H1 (cell line): ENCODE data around the gene GLP1R. TPM values are rescaled to one million over a fixed set of nuclear protein-coding genes. Genes with fewer than 3 reads are reported as not detected.

ENCODE experiments used
- ATF2 ChIP-seq: IDR thresholded peaks from 2 replicates; pipeline ENCODE4 v1.6.1; 2012; ENCODE audit warnings: low read length, inconsistent platforms
- HDAC6 ChIP-seq: IDR thresholded peaks from one replicate; pipeline ENCODE4 v1.7.1; 2012; ENCODE audit warnings: low read depth, mild to moderate bottlenecking, inconsistent platforms, low read length, moderate library complexity
- JUND ChIP-seq: IDR thresholded peaks from 2 replicates; pipeline ENCODE4 v1.6.1; 2011; ENCODE audit warnings: mild to moderate bottlenecking, improper control_type of control experiment, low read length
- KDM5A ChIP-seq: fragments of 200-600 bp; IDR thresholded peaks from 2 replicates; pipeline ENCODE4 v1.7.1; 2012; ENCODE audit warnings: mild to moderate bottlenecking, low read length, inconsistent platforms, mixed read lengths
- SP2 ChIP-seq: IDR thresholded peaks from 2 replicates; pipeline ENCODE4 v1.6.1; 2012; ENCODE audit warnings: mild to moderate bottlenecking, low read length, inconsistent platforms
- SP4 ChIP-seq: IDR thresholded peaks from 2 replicates; pipeline ENCODE4 v1.6.1; 2012; ENCODE audit warnings: low read length, inconsistent platforms
- TAF7 ChIP-seq: optimal IDR thresholded peaks from 2 replicates; pipeline ENCODE3; 2011; ENCODE audit warnings: low read depth, mild to moderate bottlenecking, inconsistent platforms, low read length, moderate library complexity, borderline replicate concordance
- polyA plus RNA-seq, 7 experiments: library from polyadenylated mRNA; depleted of rRNA in 3 of 7; stranded (reverse) in 5 of 7; unstranded in 2 of 7; fragments of >200 nt in 5 of 7; fragments of 200-250 nt in 2 of 7; gene quantifications; 1 replicate in 5 of 7; 2 replicates in 1 of 7; 4 replicates in 1 of 7; pipeline versions ENCODE4 v1.2.1 to v1.2.3, GENCODE V29; 2011 to 2013; ENCODE audit warnings: missing spikeins in 2 of 7, mixed read lengths in 2 of 7
- total RNA-seq: library from RNA; stranded (reverse); fragmentation: NEBNext Ultra II Directional; extraction: Animal tissue kit (Norgen Biotek cat#: 25700); gene quantifications from 2 replicates; pipeline ENCODE4 v1.2.1, GENCODE V29; 2021
- TF ChIP-seq, protein P1 (sequence below): fragments of 300-600 bp; sonication (generic); IDR thresholded peaks from 2 replicates; pipeline ENCODE4 v1.7.1; 2012; ENCODE audit warnings: low read length, moderate library complexity, mild to moderate bottlenecking, inconsistent platforms; ENCODE audit not compliant: insufficient replicate concordance

GLP1R gene
- total and polyA plus RNA-seq, 2 of the 8 experiments (the other 6 are each of a cell fraction or from before 2014, with no cell fraction given), result 2.6 to 2.7 TPM

DNA sequence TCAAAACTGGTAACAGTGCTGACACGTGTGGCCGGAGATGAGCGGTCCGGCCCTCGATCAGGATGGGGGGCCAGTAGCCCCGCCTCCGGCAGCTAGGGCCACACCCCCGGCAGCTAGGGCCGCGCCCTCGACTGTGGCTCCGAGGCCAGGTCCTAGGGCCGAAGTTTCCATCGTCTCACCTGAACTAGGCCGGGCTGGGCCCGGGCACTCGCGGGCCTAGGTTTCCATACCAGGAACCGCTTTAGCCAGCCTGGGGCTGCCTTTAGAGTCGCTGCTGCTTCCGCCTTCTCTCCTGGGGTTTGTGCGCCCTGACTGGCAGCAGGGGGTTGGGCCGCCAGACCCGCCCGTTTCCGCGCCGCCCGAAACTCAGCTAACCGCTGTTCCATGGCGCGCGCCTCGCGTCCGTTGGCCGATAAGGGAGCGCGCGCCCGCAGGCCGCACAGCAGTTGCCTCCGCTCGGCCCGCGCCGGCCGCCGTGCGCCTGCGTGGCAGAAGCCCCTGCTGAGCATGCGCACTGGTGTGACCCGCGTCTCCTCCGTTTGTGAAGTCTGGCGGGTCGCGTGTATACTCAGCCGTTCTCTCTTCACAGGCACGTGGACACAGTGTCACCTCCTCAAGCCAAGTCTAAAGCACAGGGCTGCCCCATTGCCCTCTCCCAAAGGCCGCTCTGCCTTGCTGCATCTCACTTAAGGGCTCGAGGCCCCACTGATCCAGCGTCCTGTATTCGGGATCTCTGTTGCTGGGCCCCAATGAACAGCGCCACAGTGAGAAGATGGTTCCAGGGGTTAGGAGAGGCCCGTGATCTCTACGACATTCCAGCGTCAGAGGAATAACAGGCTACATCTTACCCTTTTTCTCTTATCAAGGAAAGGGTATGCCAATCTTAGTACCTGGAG is 66.4 kb downstream of the GLP1R start, which contains the start of gene SAYSD1 (continued):
- TF ChIP-seq, protein P1, sequence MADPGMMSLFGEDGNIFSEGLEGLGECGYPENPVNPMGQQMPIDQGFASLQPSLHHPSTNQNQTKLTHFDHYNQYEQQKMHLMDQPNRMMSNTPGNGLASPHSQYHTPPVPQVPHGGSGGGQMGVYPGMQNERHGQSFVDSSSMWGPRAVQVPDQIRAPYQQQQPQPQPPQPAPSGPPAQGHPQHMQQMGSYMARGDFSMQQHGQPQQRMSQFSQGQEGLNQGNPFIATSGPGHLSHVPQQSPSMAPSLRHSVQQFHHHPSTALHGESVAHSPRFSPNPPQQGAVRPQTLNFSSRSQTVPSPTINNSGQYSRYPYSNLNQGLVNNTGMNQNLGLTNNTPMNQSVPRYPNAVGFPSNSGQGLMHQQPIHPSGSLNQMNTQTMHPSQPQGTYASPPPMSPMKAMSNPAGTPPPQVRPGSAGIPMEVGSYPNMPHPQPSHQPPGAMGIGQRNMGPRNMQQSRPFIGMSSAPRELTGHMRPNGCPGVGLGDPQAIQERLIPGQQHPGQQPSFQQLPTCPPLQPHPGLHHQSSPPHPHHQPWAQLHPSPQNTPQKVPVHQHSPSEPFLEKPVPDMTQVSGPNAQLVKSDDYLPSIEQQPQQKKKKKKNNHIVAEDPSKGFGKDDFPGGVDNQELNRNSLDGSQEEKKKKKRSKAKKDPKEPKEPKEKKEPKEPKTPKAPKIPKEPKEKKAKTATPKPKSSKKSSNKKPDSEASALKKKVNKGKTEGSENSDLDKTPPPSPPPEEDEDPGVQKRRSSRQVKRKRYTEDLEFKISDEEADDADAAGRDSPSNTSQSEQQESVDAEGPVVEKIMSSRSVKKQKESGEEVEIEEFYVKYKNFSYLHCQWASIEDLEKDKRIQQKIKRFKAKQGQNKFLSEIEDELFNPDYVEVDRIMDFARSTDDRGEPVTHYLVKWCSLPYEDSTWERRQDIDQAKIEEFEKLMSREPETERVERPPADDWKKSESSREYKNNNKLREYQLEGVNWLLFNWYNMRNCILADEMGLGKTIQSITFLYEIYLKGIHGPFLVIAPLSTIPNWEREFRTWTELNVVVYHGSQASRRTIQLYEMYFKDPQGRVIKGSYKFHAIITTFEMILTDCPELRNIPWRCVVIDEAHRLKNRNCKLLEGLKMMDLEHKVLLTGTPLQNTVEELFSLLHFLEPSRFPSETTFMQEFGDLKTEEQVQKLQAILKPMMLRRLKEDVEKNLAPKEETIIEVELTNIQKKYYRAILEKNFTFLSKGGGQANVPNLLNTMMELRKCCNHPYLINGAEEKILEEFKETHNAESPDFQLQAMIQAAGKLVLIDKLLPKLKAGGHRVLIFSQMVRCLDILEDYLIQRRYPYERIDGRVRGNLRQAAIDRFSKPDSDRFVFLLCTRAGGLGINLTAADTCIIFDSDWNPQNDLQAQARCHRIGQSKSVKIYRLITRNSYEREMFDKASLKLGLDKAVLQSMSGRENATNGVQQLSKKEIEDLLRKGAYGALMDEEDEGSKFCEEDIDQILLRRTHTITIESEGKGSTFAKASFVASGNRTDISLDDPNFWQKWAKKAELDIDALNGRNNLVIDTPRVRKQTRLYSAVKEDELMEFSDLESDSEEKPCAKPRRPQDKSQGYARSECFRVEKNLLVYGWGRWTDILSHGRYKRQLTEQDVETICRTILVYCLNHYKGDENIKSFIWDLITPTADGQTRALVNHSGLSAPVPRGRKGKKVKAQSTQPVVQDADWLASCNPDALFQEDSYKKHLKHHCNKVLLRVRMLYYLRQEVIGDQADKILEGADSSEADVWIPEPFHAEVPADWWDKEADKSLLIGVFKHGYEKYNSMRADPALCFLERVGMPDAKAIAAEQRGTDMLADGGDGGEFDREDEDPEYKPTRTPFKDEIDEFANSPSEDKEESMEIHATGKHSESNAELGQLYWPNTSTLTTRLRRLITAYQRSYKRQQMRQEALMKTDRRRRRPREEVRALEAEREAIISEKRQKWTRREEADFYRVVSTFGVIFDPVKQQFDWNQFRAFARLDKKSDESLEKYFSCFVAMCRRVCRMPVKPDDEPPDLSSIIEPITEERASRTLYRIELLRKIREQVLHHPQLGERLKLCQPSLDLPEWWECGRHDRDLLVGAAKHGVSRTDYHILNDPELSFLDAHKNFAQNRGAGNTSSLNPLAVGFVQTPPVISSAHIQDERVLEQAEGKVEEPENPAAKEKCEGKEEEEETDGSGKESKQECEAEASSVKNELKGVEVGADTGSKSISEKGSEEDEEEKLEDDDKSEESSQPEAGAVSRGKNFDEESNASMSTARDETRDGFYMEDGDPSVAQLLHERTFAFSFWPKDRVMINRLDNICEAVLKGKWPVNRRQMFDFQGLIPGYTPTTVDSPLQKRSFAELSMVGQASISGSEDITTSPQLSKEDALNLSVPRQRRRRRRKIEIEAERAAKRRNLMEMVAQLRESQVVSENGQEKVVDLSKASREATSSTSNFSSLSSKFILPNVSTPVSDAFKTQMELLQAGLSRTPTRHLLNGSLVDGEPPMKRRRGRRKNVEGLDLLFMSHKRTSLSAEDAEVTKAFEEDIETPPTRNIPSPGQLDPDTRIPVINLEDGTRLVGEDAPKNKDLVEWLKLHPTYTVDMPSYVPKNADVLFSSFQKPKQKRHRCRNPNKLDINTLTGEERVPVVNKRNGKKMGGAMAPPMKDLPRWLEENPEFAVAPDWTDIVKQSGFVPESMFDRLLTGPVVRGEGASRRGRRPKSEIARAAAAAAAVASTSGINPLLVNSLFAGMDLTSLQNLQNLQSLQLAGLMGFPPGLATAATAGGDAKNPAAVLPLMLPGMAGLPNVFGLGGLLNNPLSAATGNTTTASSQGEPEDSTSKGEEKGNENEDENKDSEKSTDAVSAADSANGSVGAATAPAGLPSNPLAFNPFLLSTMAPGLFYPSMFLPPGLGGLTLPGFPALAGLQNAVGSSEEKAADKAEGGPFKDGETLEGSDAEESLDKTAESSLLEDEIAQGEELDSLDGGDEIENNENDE, result no peak
- no peak for TF ChIP-seq JUND
- no peak for TF ChIP-seq ATF2
- peak; percentile 55 for TF ChIP-seq TAF7
- no peak for TF ChIP-seq SP2
- no peak for TF ChIP-seq HDAC6
- no peak; the same call in 1 of the 2 replicates for TF ChIP-seq SP4
- no peak for TF ChIP-seq KDM5A
